ENCODE measurements around the gene RAPGEF4.

The RAPGEF4 gene

DNA sequence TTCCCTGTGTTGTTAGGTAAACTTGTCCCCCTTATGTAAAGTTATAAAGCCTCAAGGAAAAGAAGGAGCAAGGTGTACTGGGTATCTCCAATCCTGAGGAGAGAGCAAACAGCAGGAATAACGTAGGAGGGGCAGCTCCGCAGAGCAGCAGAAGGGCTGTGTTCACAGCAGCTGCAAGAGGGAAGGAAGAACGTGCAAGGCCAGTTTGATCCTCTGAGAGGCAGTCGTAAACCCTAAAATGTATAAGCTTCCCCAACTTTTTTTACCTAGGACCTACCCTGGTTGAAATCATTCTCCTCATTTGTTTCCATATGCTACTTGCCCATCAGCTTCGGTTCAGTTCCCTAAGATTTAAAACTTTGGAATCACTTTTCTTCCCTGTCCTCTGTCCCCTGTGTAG, 288.1 kb downstream of the RAPGEF4 start:
- H3K4me3 ChIP-seq (ENCODE audit: low read depth, low read length), result no peak overlapping the region
- POLR2A ChIA-PET, result no interaction called here
- no peak for DNase-seq (ENCODE audit: low read depth, low spot score)
- CTCF ChIA-PET, result interaction anchor here (0.8 to 19.2 kb wide), 12 partner anchors 8 to 217 kb away, joined by 3 to 678 read pairs (median 10); no protein-coding TSS in a partner anchor
- TF ChIP-seq, protein P1, sequence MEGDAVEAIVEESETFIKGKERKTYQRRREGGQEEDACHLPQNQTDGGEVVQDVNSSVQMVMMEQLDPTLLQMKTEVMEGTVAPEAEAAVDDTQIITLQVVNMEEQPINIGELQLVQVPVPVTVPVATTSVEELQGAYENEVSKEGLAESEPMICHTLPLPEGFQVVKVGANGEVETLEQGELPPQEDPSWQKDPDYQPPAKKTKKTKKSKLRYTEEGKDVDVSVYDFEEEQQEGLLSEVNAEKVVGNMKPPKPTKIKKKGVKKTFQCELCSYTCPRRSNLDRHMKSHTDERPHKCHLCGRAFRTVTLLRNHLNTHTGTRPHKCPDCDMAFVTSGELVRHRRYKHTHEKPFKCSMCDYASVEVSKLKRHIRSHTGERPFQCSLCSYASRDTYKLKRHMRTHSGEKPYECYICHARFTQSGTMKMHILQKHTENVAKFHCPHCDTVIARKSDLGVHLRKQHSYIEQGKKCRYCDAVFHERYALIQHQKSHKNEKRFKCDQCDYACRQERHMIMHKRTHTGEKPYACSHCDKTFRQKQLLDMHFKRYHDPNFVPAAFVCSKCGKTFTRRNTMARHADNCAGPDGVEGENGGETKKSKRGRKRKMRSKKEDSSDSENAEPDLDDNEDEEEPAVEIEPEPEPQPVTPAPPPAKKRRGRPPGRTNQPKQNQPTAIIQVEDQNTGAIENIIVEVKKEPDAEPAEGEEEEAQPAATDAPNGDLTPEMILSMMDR (IDR thresholded peaks at IDR 0.05; ENCODE audit: insufficient read depth, low read length, missing control alignments), result no peak

GRCh38 chr2:173026479-173026878, 290.8 kb downstream of the RAPGEF4 start:
- POLR2A ChIA-PET, result interaction anchor here (0.6 to 1.1 kb wide), 2 partner anchors 28 to 197 kb away, joined by 3 read pairs; no protein-coding TSS in a partner anchor
- CTCF ChIA-PET, result interaction anchor here (0.6 to 19.2 kb wide), 67 partner anchors 9 to 376 kb away, joined by 3 to 678 read pairs (median 6); no protein-coding TSS in a partner anchor
- TF ChIP-seq, protein P1 (IDR thresholded peaks at IDR 0.05; ENCODE audit: insufficient read depth, low read length, missing control alignments), result no peak
- H3K4me3 ChIP-seq (ENCODE audit: low read depth, low read length), result no peak overlapping the region
- DNase-seq (ENCODE audit: low read depth, low spot score), result no peak

- ChIA-PET POLR2A (interaction anchor here (0.6 to 1.1 kb wide), 3 partner anchors 27 to 198 kb away, joined by 3 read pairs; no protein-coding TSS in a partner anchor), CTCF (interaction anchor here (0.6 to 19.2 kb wide), 104 partner anchors 10 to 1417 kb away, joined by 3 to 678 read pairs (median 5); no protein-coding TSS in a partner anchor)
- H3K4me3 ChIP-seq (ENCODE audit: low read depth, low read length), result no peak overlapping the region
- TF ChIP-seq, protein P1 (IDR thresholded peaks at IDR 0.05; ENCODE audit: insufficient read depth, low read length, missing control alignments), result peak; percentile 76
- DNase-seq (ENCODE audit: low read depth, low spot score), result no peak
These were observed 291.8 kb downstream of the RAPGEF4 start for GRCh38 chr2:173027181-173028128.

DNA sequence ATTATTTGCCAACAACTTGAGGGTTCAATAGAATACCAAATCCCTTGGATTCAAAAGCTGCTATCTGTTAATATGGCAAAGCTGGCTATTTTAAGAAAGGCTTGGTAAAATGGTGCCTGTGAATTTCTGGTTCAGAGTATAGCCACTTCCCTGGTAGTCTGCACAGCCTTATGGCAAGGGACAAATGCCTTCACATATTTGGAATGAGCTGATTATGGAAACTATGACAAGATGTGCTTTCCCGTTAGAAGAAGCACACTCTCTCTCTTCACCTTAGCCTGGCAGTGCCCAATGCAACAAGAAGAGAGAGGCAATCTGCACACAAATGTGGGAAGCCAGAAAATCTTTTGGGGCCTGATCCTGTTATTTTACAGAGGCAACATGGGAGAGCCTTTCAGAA, 292.5 kb downstream of the RAPGEF4 start:
- H3K4me3 ChIP-seq (ENCODE audit: low read depth, low read length), result no peak overlapping the region
- DNase-seq (ENCODE audit: low read depth, low spot score), result no peak
- TF ChIP-seq, protein P1 (IDR thresholded peaks at IDR 0.05; ENCODE audit: insufficient read depth, low read length, missing control alignments), result no peak
- POLR2A ChIA-PET, result interaction anchor here (1.1 kb wide), 2 partner anchors 21 to 52 kb away, joined by 3 read pairs; no protein-coding TSS in a partner anchor
- CTCF ChIA-PET, result interaction anchor here (0.7 to 19.2 kb wide), 73 partner anchors 10 to 1416 kb away, joined by 3 to 678 read pairs (median 5); no protein-coding TSS in a partner anchor

DNA sequence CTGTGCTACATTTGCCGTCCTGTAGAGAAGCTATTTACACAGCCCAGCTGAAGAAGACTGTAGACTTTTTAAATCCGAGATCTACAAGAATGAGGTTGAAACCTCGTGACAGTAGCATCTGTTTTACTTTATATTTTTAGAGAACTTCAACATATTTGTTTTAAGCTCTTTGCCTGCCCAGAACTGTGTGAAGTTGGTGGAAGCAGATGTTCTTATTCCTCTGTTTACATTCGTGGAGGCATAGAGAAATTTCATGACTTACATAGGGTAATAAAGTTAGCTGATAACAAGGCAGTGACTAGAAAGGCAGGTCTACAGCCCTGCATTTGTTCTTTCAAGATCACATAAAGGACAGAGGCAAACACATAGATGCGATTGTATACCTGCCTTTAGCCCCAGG, 293.0 kb downstream of the RAPGEF4 start:
- CTCF ChIA-PET, result interaction anchor here (0.7 to 19.2 kb wide), 44 partner anchors 9 to 1313 kb away, joined by 3 to 678 read pairs (median 5); no protein-coding TSS in a partner anchor
- DNase-seq (ENCODE audit: low read depth, low spot score), result no peak
- no peak overlapping the region for H3K4me3 ChIP-seq (ENCODE audit: low read depth, low read length)
- POLR2A ChIA-PET, result interaction anchor here (1.1 kb wide), 2 partner anchors 21 to 52 kb away, joined by 3 read pairs; no protein-coding TSS in a partner anchor
- TF ChIP-seq, protein P1 (IDR thresholded peaks at IDR 0.05; ENCODE audit: insufficient read depth, low read length, missing control alignments), result no peak
